GM23338 (cell line): Measurements from ENCODE around the gene TNFRSF8.

Experiments
- CREB1 ChIP-seq: fragments of 250-450 bp; sonication (Bioruptor Pico); IDR thresholded peaks from 2 replicates; pipeline ENCODE4 v1.5.0; 2020; ENCODE audit warnings: low read depth, mild to moderate bottlenecking, moderate library complexity
- EZH2 ChIP-seq: fragments of 200-600 bp; sonication (generic); IDR thresholded peaks from one replicate; pipeline ENCODE4 v1.8.0; 2017; ENCODE audit warnings: antibody characterized with exemption, mild to moderate bottlenecking, low read depth; ENCODE audit not compliant: unreplicated experiment
- EZH2phosphoT487 ChIP-seq: fragments of 200-600 bp; sonication (generic); IDR thresholded peaks from one replicate; pipeline ENCODE4 v1.8.1; 2018; ENCODE audit warnings: antibody characterized with exemption; ENCODE audit not compliant: unreplicated experiment
- NANOG ChIP-seq: IDR thresholded peaks from 2 replicates; pipeline ENCODE4 v1.6.1; 2016; ENCODE audit warnings: antibody characterized with exemption, borderline replicate concordance
- POLR2AphosphoS5 ChIP-seq: IDR thresholded peaks from 2 replicates; pipeline ENCODE4 v1.6.1; 2016; ENCODE audit warnings: antibody characterized with exemption, low read depth
- STAT1 ChIP-seq: IDR thresholded peaks from one replicate; pipeline ENCODE4 v1.6.1; 2016; ENCODE audit warnings: antibody characterized with exemption; ENCODE audit not compliant: unreplicated experiment
- ZNF114 ChIP-seq: fragments of 250-450 bp; sonication (Bioruptor Pico); IDR thresholded peaks from 2 replicates; pipeline ENCODE4 v1.5.0; 2020; ENCODE audit warnings: mild to moderate bottlenecking, moderate library complexity
- ZNF331 ChIP-seq: fragments of 250-450 bp; sonication (Bioruptor Pico); IDR thresholded peaks from 2 replicates; pipeline ENCODE4 v1.5.0; 2020; ENCODE audit warnings: low read depth, mild to moderate bottlenecking, moderate library complexity
- TF ChIP-seq, protein P1 (sequence below), 2 experiments: fragments of 200-600 bp in 1 of 2; sonication (generic) in 1 of 2; conservative IDR thresholded peaks; 2 replicates each; pipeline versions ENCODE4 v1.5.1 to v1.6.1; 2016 to 2017; ENCODE audit warnings: antibody characterized with exemption in 2 of 2, low read depth in 2 of 2, mild to moderate bottlenecking in 2 of 2, moderate library complexity in 1 of 2
- TF ChIP-seq, protein P2 (sequence below): IDR thresholded peaks from one replicate; pipeline ENCODE4 v1.6.1; 2018; ENCODE audit warnings: antibody characterized with exemption; ENCODE audit not compliant: unreplicated experiment
- TF ChIP-seq, protein P3 (sequence below): IDR thresholded peaks from 2 replicates; pipeline ENCODE4 v1.6.1; 2016; ENCODE audit warnings: antibody characterized with exemption

DNA sequence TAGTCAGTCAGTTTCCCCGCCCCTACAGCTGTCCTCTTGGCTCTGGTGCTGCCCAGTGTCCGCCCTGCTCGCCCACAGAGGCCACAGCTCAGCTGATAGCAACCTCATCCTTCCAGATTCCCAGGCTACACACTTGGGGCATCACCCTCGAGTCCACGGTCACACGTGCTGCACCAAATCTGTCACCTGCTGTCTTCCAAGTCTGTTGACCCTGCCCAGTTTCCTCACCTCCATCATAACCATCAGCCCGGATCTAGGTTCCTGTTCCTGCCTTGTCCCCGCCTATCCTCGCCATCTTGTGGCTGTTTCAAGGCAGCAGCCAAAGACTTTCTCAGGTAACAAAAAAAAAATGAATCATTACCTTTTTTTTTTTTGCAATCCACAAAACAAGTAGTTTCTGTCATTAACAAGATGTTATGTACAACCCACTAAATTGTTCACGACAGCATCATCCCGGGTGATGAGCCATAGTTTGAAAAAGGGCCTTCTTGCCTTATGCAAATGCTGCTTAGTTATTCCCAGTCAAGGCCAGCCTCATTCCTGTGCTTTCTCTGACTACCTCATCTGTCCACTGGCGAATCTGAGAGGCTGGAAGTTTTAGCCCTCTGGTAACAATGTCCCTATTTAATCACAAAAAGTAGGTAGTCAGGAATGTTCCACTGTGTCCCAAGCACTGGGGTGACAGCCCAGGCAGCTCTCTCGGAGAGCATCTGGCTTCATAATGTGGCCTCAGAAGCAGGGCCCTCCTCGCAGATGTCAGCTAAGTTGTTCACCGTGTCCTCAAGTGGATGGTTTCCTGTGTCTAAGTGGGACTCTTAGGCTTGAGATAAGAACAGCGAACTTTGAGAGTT is 48.7 kb upstream of the TNFRSF8 start:
- TF ChIP-seq, protein P1, sequence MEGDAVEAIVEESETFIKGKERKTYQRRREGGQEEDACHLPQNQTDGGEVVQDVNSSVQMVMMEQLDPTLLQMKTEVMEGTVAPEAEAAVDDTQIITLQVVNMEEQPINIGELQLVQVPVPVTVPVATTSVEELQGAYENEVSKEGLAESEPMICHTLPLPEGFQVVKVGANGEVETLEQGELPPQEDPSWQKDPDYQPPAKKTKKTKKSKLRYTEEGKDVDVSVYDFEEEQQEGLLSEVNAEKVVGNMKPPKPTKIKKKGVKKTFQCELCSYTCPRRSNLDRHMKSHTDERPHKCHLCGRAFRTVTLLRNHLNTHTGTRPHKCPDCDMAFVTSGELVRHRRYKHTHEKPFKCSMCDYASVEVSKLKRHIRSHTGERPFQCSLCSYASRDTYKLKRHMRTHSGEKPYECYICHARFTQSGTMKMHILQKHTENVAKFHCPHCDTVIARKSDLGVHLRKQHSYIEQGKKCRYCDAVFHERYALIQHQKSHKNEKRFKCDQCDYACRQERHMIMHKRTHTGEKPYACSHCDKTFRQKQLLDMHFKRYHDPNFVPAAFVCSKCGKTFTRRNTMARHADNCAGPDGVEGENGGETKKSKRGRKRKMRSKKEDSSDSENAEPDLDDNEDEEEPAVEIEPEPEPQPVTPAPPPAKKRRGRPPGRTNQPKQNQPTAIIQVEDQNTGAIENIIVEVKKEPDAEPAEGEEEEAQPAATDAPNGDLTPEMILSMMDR (conservative IDR thresholded peaks at IDR 0.05; ENCODE audit: low read depth in 2 of 2), result peak; percentile 55 to 58
- no peak for TF ChIP-seq POLR2AphosphoS5
- TF ChIP-seq CREB1, result no peak
- no peak for TF ChIP-seq STAT1
- no peak for TF ChIP-seq ZNF114 (CRISPR knock-in tag)
- TF ChIP-seq EZH2phosphoT487, result no peak
- no peak for TF ChIP-seq NANOG
- TF ChIP-seq, protein P2, sequence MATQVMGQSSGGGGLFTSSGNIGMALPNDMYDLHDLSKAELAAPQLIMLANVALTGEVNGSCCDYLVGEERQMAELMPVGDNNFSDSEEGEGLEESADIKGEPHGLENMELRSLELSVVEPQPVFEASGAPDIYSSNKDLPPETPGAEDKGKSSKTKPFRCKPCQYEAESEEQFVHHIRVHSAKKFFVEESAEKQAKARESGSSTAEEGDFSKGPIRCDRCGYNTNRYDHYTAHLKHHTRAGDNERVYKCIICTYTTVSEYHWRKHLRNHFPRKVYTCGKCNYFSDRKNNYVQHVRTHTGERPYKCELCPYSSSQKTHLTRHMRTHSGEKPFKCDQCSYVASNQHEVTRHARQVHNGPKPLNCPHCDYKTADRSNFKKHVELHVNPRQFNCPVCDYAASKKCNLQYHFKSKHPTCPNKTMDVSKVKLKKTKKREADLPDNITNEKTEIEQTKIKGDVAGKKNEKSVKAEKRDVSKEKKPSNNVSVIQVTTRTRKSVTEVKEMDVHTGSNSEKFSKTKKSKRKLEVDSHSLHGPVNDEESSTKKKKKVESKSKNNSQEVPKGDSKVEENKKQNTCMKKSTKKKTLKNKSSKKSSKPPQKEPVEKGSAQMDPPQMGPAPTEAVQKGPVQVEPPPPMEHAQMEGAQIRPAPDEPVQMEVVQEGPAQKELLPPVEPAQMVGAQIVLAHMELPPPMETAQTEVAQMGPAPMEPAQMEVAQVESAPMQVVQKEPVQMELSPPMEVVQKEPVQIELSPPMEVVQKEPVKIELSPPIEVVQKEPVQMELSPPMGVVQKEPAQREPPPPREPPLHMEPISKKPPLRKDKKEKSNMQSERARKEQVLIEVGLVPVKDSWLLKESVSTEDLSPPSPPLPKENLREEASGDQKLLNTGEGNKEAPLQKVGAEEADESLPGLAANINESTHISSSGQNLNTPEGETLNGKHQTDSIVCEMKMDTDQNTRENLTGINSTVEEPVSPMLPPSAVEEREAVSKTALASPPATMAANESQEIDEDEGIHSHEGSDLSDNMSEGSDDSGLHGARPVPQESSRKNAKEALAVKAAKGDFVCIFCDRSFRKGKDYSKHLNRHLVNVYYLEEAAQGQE, result no peak
- TF ChIP-seq ZNF331 (CRISPR knock-in tag), result no peak
- no peak for TF ChIP-seq EZH2
- TF ChIP-seq, protein P3, sequence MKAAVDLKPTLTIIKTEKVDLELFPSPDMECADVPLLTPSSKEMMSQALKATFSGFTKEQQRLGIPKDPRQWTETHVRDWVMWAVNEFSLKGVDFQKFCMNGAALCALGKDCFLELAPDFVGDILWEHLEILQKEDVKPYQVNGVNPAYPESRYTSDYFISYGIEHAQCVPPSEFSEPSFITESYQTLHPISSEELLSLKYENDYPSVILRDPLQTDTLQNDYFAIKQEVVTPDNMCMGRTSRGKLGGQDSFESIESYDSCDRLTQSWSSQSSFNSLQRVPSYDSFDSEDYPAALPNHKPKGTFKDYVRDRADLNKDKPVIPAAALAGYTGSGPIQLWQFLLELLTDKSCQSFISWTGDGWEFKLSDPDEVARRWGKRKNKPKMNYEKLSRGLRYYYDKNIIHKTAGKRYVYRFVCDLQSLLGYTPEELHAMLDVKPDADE, result no peak
